Stromal cell of bone marrow (primary cell): Measurements from ENCODE around the gene GRIPAP1.

ENCODE experiments used
- DNase-seq: peaks from one replicate; pipeline ENCODE4 v3.0.0-alpha.2; 2012; ENCODE audit warnings: low read depth

Gene GRIPAP1, protein sequence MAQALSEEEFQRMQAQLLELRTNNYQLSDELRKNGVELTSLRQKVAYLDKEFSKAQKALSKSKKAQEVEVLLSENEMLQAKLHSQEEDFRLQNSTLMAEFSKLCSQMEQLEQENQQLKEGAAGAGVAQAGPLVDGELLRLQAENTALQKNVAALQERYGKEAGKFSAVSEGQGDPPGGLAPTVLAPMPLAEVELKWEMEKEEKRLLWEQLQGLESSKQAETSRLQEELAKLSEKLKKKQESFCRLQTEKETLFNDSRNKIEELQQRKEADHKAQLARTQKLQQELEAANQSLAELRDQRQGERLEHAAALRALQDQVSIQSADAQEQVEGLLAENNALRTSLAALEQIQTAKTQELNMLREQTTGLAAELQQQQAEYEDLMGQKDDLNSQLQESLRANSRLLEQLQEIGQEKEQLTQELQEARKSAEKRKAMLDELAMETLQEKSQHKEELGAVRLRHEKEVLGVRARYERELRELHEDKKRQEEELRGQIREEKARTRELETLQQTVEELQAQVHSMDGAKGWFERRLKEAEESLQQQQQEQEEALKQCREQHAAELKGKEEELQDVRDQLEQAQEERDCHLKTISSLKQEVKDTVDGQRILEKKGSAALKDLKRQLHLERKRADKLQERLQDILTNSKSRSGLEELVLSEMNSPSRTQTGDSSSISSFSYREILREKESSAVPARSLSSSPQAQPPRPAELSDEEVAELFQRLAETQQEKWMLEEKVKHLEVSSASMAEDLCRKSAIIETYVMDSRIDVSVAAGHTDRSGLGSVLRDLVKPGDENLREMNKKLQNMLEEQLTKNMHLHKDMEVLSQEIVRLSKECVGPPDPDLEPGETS

DNA sequence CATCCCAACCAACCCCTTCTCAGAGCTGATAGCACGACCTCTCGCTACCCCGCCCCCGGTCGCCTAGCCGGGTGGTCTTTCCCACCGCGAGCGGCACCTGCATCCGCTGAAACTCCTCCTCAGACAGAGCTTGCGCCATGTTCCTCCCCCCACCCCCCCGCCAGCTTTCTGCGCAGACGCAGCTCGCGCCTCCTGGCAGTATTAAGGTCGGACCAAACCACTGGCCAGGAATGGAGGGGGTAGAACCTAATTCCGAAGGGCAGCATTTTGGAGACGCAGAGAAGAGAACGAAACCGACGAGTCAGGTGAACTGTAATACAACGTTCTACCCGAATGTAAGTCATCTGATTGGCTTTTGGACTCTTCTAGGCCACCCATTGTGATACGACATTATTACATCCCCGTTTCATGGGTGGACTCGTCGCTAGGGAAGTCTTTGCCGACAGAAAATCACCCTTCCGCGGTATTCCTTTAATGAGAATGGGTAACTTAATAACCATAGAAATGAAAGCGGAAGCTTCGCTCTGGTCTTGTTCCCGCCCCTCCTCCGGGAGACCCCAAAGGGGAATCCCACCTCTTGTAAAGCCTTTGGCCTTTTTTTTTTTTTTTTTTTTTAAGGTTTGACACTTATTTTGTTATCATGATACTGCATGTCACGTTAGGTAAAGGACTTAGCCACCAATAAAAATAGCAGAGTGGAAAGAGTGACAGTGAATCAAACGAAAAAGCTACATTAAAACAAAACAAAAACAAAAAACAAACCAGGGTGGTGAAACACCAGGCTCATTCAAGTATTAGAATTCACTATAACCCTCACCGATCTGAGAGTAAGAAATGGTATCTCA is at the start of gene GRIPAP1:
Gene GRIPAP1 (minus strand): TSS at position 174 of the 845 bp plus-strand sequence. CDS start 35 bp downstream, at position 139.
- DNase-seq, result peak; percentile 62

DNA sequence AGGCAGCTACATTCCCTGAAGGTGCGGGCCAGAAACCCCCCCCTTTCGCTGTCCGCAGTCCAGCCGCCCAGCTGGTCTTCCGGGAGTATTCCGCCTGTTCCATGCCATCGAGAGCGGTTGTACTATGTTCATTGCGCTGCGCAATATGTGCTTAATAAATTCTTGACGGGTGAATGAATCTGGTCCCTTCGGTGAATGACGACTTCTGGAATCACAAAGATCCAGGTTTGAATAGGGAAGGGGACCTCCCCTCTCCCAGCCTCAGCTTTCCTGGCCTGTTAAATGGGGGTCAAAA is 41.9 kb upstream of the GRIPAP1 start:
- DNase-seq, result no peak

DNA sequence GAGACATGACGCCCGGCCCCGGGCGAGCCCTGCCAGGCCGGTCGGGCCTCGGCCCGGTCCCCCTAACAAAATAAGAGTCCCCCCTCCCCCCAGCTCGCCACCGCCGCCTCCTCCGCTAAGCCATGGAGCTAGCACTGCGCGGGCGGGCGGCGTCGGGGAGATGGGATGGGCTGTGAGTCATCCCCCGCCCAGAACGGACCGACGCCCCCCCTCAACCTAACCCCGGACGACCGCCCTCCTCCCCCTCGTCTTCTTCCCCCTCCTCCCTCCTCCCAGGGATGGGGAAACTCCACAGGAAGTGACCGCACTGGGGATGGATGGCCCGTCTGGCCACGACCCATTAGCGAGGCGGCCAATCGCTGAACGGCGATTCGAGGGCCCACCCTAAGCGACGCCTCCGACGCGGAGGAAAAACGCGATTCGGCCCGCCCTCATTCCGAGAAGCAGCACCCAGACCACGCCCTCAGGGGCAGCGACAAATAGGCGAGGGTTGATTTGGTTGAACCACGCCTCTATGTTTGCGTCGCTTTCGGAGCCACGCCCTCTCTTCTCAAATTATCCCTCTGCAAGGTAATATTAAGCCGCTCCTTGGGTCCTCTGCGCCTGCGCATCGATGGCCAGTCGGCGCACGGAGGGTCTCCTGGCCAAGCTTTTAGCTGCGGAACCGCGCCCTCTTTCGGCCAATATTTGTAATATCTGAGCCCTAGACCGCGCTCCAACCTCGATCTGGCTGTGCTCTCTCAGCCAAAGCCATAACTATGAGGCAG is 41.3 kb upstream of the GRIPAP1 start, which contains the start of gene TFE3:
Gene TFE3 (minus strand): TSS at position 138 of the 767 bp plus-strand sequence. CDS start 131 bp downstream, at position 7.
- peak; percentile 96 for DNase-seq

DNA sequence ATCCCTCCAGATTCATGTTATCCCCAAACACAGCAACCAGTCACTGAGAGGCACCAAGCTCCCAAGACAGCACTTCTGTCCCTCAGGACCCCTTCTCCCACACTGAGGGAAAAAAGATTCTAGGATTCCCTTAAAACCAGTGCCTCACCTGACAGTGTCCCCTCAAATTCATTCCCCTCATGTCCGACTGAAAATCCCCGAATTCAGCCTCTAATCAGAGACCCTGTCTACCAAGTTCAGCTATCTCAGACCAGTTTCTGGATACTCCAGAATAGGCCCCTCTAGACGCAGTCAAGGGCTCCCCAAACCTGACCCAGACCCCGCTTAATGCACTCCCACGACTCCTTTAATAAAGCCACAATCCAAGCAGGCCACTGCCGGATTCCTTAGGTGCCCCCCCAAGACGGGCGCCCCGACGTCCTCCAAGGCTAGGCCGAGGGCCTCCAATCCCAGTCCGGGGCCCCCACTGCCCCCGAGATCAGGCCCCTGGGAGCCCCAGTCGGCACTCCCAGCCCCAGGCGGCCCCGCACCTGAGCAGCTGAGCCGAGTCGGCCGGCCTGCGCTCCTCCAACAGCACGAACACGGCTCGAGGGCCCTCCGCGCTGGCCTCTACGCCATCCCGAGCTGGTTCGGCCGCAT is 40.6 kb upstream of the GRIPAP1 start:
- DNase-seq, result no peak

DNA sequence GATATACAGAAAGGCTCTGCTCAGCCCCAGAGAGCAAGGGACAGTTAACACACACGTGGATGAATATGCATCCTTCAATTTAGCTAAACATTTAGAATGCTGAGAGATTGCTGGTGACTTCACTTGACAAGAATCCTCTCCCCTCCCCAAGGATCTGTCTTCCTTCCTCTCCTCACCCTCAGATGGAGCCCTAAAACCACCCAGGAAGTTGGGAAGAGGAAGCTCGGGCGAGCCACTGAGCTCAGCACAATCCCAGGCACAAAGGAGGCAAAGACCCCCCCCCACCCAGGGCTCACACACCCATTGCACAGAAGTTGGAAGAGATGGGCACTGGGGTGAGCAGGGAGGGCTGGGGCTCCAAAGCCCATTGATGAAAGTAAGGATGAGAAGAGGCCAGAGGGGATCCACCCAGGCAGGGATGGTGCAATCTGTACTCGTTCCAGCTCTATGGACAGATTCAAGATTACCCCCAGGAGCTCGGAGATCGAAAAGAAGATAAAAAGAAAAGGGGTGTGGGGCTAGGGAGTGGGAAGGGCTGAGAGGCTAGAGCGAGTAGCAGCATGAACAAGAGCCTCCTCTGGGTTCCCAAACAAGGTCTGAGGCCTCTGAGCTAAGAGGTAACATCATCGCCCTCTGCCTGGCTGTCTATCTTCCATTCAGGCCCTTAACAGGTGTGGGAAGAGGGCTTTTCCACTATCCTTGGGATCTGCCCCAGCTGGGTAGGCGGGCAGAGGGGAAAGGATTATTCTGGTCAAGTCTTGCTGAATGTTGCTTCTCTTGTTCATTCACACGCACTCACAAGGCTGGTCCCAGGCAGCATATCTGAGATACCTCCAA is 39.9 kb upstream of the GRIPAP1 start:
- DNase-seq, result no peak

DNA sequence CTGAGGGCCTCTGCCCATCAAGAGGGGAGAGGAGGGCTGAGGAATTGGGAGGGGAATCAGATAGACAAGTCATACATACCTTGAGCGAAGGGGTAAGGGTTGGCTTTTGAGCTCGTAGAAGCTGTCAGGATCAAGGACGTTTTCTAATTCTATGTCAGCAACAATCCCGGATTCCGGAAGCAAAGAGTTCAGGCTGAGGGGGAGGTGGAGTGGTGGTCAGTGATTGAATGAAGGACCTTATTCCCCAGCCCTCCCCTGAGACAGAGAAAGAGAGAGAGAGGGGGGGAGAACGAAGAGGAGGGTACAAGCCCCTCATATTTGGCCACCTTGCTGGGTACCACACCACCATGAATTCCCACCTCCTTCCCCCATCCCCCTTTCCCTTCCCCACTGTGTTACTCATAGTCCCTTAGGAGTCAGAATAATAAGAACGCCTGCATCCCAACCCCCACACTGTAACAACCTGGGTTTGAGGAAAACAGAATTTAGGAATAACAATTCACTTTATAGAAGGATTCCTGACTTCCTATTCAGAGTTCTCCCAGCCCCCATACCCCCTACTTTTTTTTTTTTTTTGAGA is 38.4 kb upstream of the GRIPAP1 start:
- no peak for DNase-seq

DNA sequence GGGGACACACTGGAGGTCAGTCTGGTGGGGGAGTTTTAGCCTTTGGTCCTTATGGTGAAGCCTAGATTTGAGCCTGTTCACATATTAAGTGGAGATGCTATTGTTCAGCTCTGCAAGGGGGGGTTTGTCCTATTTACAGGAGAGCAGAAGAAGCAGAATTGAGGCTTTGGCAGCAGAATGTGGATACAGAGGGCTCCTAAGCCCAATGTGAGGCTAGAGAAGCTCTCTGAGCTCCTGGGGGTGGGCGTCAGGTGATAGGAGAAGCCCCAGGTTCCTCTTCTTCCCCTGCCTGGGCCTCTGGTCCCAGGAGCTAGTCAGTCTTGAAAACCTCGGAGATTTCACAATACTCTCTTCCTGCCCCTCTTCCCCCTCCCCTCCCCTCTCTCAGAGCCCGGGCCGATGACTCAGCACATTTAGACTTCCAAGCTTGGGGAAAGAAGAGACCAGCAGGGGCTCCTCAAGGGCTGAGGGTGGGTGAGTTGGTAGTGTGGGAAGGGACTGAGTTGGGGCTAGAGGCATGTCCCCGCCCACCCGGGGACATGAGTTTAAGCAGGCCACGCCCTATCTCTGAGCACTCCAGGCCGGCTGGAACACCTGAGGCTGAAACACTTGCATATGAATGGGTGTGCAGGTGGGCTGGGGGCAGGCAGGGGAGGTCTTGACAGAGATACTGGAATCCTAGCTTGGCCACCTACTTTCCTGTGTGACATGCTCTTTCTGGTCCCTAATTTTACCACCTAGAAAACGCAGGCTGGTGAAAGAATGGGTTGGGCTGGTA is 37.7 kb upstream of the GRIPAP1 start:
- DNase-seq, result peak; percentile 86

DNA sequence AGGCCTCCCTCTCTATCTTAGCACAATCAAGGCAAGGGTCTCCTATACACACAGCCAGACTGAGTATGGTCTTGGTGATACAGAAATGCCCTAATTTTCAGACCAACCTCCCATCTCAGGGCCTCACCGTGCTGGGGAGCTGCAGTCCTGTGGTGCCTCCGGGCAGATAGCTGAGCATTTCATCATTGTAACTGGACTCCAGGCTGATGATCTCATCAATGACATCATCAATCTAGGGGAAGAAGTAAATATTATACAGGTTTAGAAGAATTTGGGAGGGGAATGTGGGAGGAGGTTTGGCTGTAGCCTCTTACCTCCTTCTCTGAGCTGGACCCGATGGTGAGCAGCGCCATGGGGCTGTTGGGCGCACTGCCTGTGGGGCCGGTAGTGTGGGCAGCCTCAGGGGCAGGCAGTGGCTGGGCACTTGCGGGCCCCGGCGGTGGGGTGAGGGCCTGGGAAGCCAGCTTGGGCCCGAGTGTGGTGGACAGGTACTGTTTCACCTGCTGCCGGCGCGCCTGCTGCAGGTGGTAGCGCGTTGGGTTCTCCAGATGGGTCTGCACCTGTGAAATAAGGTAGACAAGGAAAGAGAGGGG is 35.9 kb upstream of the GRIPAP1 start:
- DNase-seq, result no peak

DNA sequence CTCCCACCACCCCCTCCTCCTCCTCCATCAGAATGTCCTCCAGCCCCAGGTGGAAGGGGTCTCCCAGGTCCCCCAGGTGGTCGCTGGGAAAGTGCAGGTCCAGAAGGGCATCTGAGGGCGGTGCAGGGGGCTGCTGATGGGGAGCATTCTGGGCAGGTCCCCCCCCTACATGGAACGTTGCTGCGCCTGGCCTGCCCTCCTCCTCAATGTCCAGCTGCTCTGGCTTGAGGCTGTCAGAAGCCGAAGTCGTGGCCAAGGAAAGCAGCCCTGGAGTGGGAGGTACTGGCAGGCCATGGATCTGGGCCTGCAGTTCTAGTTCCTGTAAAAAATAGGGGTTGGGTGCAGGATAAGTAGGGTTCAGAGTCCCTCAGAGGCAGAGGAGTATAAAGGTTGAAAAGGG is 28.2 kb upstream of the GRIPAP1 start:
- DNase-seq, result no peak

DNA sequence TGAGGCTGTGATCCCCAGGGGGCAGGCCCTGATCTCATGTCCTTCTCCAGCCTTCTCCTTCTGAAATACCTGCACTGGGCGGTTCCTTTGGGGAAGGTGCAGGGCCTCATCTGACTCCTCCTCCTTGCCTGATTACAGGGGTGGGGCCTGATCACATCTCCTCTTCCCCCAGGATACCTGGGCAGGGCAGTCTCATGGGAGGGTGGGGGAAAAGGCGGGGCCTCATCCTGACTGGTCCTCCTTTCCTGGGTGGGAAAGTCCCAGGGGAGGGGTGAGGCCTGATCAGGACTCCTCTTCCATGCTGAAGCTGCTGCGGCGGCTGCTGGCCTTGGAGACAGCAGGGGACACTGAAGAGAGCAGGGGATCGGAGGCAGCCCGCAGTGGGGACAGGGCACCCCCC is 27.8 kb upstream of the GRIPAP1 start:
- DNase-seq, result no peak

DNA sequence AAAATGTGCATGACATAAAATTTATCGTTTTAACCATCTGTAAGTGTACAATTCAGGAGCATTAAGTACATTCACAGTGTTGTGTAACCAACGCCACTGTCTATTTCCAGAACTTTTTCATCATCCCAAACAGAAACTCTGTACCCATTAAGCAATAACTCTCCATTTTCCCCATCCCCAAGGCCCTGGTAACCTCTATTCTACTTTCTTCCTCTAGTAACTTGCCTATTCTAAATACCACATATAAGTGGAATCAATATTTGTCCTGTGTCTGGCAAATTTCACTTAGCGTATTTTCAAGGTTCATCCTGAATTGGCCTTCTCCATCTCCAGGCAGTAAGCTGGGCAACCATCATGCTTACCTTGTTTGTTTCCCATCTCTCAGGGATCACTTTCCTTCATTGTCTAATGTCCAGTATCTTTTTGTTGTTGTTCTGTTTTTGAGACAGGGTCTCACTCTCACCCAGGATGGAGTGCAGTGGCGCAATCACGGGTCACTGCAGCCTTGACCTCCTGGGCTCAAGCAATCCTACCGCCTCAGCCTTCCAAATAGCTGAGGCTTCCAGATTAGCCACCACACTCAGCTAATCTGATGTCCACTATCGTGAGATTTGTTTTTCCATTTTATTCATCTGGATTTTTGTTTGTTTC is 17.7 kb upstream of the GRIPAP1 start:
- no peak for DNase-seq

DNA sequence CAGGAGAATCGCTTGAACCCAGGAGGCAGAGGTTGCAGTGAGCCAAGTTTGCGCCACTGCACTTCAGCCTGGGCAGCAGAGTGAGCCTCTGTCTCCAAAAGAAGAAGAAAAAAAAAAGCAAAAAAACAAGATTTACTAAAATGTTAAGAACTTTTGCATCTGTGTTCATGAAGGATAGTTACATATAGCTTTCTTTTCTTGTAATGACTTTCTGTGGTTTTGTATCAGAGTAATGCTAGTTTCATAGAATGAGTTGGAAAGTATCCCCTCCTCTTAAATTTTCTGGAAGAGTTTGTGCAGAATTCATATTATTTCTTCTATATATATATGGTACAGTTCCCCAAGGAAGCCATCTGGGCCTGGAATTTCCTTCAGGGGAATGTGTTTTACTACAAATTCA is 17.0 kb upstream of the GRIPAP1 start:
- no peak for DNase-seq

DNA sequence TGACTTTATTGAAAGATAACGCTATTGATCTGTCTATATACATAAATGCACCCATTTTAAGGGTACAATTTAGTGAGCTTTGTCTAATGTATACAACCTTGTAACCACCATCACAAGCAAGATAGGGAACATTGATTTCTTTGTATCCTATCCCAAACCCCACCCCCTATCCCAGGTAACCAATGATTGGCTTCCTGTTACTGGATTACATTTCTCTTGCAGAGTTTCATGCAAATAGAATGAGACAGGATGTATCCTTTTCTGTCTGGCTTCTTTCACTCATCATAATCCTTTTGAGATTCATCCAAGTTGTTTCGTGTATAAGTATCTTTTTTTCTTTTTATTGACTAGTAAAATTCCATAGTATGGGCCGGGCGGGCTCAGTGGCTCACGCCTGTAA is 1.6 kb upstream of the GRIPAP1 start:
- no peak for DNase-seq

DNA sequence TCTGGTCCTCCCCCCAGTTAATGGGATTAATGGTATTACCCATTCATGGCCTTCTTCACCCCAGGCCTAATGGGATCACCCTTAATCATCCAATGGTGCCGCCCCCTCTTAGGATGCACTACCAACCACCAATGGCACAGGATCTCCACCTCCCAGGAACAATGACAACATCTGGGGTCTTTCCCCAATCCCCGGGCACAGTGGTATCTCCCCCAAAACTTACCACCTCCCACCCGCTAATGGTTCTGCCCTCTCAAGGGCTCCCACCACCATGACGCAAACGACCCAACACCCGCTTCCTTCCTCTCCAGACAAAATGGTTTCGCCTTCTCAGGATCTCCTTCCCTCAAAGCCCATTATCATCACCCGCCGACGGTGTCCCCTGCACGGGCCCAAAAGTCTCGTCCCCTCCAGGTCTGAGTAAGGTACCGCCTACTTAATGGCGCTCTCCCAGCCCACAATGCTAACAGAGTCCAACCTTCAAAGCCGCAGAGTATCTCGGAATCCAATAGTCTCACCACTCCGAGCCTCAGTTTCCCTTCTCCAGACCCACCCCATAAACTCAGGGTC is 458 bp downstream of the GRIPAP1 start:
- DNase-seq, result no peak

DNA sequence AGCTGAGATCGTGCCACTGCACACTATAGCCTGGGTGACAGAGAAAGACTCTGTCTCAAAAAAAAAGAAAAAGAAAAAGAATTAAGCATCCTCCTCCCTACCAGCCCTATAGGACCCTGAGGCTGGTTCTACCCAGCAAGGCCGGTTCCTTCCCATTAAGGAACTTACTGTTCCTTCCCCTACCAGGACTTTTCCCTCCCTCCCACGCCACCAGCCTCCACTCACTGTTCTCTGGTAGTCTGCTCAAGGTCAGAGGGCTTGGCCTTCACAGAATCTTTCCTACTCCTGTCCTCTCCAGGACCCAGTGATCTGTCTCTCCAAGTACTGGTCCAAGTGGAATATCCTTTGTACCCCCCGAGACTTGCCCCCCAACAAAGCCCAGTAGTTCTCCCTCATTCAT is 1.4 kb downstream of the GRIPAP1 start:
- no peak for DNase-seq

DNA sequence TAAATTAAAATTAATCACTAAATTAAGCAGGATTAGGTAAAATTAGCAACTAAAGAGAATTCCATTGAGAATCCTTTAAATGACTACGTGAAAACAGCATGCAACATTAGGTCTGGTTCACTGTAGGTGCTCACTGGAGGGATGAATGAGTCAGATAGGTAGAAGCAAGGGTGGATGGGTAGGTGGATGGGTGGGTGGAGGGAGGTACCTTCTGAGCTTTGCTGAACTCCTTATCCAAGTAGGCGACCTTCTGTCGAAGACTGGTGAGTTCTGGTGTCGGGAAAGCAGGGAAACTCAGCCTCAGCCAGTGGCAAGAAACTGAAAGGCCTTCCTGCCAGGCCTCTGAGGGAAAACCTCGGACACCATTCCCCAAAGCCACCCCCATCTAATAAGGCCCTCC is 3.0 kb downstream of the GRIPAP1 start:
- no peak for DNase-seq

DNA sequence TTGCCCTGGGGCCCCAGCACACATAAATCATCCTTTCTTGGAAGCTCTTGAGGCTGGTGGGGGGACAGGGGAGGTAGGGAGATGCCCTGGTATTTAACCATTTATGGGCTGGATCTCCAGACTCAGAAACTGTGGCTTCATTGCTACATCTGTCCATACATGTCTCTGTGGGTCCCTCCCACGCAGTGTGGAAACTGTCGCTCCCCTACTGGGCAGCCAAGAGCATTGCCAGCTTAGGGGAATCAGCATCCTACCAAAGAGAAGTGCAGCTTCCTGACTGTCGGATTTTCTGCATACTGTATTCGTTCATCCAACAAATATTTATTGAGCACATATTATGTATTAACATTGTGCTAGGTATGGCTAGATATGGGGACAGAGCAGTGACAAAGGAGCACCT is 3.7 kb downstream of the GRIPAP1 start:
- DNase-seq, result no peak

DNA sequence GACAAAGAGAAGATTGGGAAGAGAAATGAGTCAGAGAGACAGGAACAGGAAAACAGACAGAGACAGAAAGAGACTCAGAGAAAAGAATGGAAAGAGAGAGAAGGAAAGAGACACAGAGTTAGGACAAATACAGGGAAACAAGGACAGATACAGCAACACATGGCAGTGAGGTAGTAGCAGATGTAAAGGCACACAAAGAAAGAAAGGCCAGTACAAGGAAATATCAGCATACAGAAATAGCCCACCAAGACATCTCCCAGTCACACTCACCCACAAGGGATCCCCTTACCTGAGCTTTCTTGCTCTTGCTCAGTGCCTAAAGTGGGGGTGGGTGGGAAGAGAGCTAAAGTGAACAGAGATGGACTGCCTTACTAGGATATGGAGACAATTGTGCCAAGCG is 4.2 kb downstream of the GRIPAP1 start:
- no peak for DNase-seq
